ENCODE data around the gene CMSS1. TPM values are rescaled to one million over a fixed set of nuclear protein-coding genes. Genes with fewer than 3 reads are reported as not detected.

Gene CMSS1
- total RNA-seq, 1 experiment from 2014 or later, result 70.6 TPM

- no peak for TF ChIP-seq HMGXB4 (CRISPR knock-in tag; IDR thresholded peaks at IDR 0.05)
- TF ChIP-seq, protein P1, sequence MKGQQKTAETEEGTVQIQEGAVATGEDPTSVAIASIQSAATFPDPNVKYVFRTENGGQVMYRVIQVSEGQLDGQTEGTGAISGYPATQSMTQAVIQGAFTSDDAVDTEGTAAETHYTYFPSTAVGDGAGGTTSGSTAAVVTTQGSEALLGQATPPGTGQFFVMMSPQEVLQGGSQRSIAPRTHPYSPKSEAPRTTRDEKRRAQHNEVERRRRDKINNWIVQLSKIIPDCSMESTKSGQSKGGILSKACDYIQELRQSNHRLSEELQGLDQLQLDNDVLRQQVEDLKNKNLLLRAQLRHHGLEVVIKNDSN (CRISPR knock-in tag; IDR thresholded peaks at IDR 0.05), result no peak
- TF ChIP-seq TP53 (CRISPR knock-in tag; IDR thresholded peaks at IDR 0.05), result no peak
- no peak for TF ChIP-seq NR1H2 (CRISPR knock-in tag; IDR thresholded peaks at IDR 0.05)
- TF ChIP-seq, protein P2, sequence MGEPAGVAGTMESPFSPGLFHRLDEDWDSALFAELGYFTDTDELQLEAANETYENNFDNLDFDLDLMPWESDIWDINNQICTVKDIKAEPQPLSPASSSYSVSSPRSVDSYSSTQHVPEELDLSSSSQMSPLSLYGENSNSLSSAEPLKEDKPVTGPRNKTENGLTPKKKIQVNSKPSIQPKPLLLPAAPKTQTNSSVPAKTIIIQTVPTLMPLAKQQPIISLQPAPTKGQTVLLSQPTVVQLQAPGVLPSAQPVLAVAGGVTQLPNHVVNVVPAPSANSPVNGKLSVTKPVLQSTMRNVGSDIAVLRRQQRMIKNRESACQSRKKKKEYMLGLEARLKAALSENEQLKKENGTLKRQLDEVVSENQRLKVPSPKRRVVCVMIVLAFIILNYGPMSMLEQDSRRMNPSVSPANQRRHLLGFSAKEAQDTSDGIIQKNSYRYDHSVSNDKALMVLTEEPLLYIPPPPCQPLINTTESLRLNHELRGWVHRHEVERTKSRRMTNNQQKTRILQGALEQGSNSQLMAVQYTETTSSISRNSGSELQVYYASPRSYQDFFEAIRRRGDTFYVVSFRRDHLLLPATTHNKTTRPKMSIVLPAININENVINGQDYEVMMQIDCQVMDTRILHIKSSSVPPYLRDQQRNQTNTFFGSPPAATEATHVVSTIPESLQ (CRISPR knock-in tag; IDR thresholded peaks at IDR 0.05), result no peak
- TF ChIP-seq, protein P3, sequence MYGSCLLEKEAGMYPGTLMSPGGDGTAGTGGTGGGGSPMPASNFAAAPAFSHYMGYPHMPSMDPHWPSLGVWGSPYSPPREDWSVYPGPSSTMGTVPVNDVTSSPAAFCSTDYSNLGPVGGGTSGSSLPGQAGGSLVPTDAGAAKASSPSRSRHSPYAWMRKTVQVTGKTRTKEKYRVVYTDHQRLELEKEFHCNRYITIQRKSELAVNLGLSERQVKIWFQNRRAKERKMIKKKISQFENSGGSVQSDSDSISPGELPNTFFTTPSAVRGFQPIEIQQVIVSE (CRISPR knock-in tag; IDR thresholded peaks at IDR 0.05; ENCODE audit: borderline replicate concordance), result no peak
These were observed 126.5 kb downstream of the CMSS1 start (continued) for GRCh38 chr3:99943931-99944761.

DNA sequence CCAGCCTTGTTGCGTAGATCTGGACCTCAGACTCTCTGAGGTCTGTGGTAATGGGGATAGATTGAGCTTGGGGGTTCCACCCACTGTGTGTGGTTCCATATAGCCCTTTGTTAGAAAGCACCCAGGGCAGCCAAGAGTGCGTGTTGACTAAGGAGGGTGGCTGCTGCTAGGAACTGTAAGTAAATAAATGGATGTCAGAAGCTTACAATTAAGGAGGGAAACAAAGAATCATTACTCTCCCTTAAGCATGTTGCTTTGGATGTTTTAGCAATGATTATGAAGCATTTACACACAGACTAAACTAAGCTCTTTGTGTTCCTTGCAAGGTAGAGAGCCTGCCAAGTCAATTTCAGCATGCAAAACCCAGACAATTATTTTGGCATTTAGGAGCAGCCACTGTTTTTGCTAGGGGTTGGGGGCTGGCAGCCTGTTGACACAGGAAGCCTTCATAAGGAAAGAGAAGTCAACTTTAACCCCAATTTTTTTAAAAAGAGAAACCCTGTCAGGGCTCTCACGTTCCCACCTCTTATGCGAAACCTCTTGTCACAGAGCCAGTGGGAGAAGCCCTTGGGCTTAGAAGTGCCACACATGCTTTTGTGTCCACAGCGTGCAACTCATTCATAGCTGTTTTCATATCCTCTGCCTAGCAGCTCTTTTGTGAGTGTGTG, 127.8 kb downstream of the CMSS1 start:
- CTCF ChIA-PET, result interaction anchor here (0.9 kb wide), 1 partner anchor 18 kb away, joined by 4 read pairs; no protein-coding TSS in a partner anchor
- Mint-ChIP-seq H3K27ac (no peak overlapping the region), H3K4me3 (no peak overlapping the region), H3K9me3 (no peaks in the 10 kb centered on the region), H3K36me3 (no peaks in the 10 kb centered on the region), H3K4me1 (peaks cover 35% of the 10 kb centered on the region), H3K27me3 (ENCODE audit: low read depth) (no peaks in the 10 kb centered on the region)
- POLR2A ChIA-PET, result no interaction called here
- ATAC-seq, result peak; percentile 52
- no peak for DNase-seq (ENCODE audit: low spot score)
- TF ChIP-seq NR3C1 (CRISPR knock-in tag; conservative IDR thresholded peaks at IDR 0.05; ENCODE audit: low read depth) (no peak), ZNF532 (CRISPR knock-in tag; IDR thresholded peaks at IDR 0.05; ENCODE audit: borderline replicate concordance) (no peak)

DNA sequence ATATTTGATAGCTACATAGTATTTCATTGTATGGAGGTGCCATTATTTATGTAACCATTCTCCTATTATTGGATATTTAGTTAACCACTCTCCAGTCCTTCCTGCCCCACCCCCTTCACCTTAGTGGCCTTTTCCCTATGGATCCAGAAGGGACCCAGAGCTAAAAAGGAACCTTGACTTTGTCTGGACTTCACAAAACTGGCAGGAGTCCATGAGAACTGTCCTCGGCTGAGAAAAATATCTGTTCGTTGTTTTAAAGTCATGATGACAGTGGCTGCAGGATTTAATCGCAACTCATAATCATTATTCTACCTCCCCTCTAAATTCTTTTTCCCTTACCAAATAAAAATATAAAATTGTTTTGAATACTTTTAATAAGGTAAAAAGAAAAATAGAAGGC, 129.7 kb downstream of the CMSS1 start:
- Mint-ChIP-seq H3K27me3 (ENCODE audit: low read depth) (no peaks in the 10 kb centered on the region), H3K36me3 (no peaks in the 10 kb centered on the region), H3K4me1 (peaks cover 44% of the 10 kb centered on the region), H3K4me3 (no peak overlapping the region), H3K27ac (no peak overlapping the region), H3K9me3 (no peaks in the 10 kb centered on the region)
- POLR2A ChIA-PET, result no interaction called here
- CTCF ChIA-PET, result interaction anchor here (1.2 kb wide), 1 partner anchor 11 kb away, joined by 3 read pairs; no protein-coding TSS in a partner anchor
- DNase-seq (ENCODE audit: low spot score) (no peak), ATAC-seq (no peak)
- no peak for TF ChIP-seq ZNF512 (CRISPR knock-in tag; IDR thresholded peaks at IDR 0.05; ENCODE audit: borderline replicate concordance)
- TF ChIP-seq PREB (CRISPR knock-in tag; IDR thresholded peaks at IDR 0.05; ENCODE audit: borderline replicate concordance), result no peak
- TF ChIP-seq AFF4 (CRISPR knock-in tag; IDR thresholded peaks at IDR 0.05; ENCODE audit: borderline replicate concordance), result no peak
- TF ChIP-seq ELF4 (CRISPR knock-in tag; IDR thresholded peaks at IDR 0.05; ENCODE audit: low read depth), result no peak
- TF ChIP-seq TCF7 (CRISPR knock-in tag; IDR thresholded peaks at IDR 0.05; ENCODE audit: low read depth), result no peak
